ENCODE results near the gene BTG1. TPM values are rescaled to one million over a fixed set of nuclear protein-coding genes. Genes with fewer than 3 reads are reported as not detected.

BTG1 gene
- total and polyA plus RNA-seq, 2 of the 8 experiments (the other 6 are each of a cell fraction or from before 2014, with no cell fraction given), result 17.1 to 32.7 TPM

GRCh38 chr12:92186038-92186470 lies 40.4 kb upstream of the BTG1 start:
- Histone ChIP-seq H3K18ac (ENCODE audit: extremely low read depth, low read length) (no peak overlapping the region), H2BK5ac (ENCODE audit: low read depth, low read length) (no peak overlapping the region), H2BK20ac (ENCODE audit: low read length) (no peak overlapping the region), H3K79me1 (ENCODE audit: low read depth, low read length) (no peaks in the 10 kb centered on the region), H3K79me2 (ENCODE audit: control insufficient read depth in 1 of 2, insufficient read depth in 2 of 2, low read length in 2 of 2) (no peaks in the 10 kb centered on the region), H3K27me3 (replicated peaks in 1 of 4; ENCODE audit: control insufficient read depth in 3 of 4, extremely low read depth in 1 of 4, insufficient read depth in 3 of 4, low read length in 3 of 4) (no peaks in the 10 kb centered on the region), H3K4ac (replicated peaks; ENCODE audit: insufficient read length, low read depth, low read length) (no peak overlapping the region), H3K23ac (ENCODE audit: insufficient read length) (no peak overlapping the region), H2AK5ac (ENCODE audit: low read depth, low read length) (no peak overlapping the region), H2BK12ac (ENCODE audit: low read depth, low read length) (no peak overlapping the region), H3K56ac (replicated peaks; ENCODE audit: insufficient read length, low read depth, low read length) (no peak overlapping the region), H4K5ac (ENCODE audit: insufficient read length, low read depth, low read length) (no peak overlapping the region), H3K4me1 (replicated peaks in 1 of 4; ENCODE audit: control insufficient read depth in 3 of 4, insufficient read depth in 4 of 4, low read length in 3 of 4) (no peaks in the 10 kb centered on the region), H3K23me2 (ENCODE audit: low read depth, low read length) (no peaks in the 10 kb centered on the region), H3K14ac (ENCODE audit: insufficient read length) (no peak overlapping the region), H4K91ac (replicated peaks; ENCODE audit: insufficient read length, low read length) (no peak overlapping the region), H4K8ac (ENCODE audit: extremely low read depth, insufficient read depth, low read length) (no peak overlapping the region), H3K9ac (replicated peaks in 1 of 4; ENCODE audit: extremely low read depth in 1 of 4, low read depth in 3 of 4, low read length in 3 of 4) (no peak overlapping the region), H3K4me2 (ENCODE audit: insufficient read depth in 1 of 2, low read depth in 2 of 2, low read length in 2 of 2) (no peak overlapping the region), H3K4me3 (ENCODE audit: extremely low read depth in 1 of 4, insufficient read depth in 2 of 4, low read depth in 3 of 4, low read length in 4 of 4) (no peak overlapping the region), H2AFZ (ENCODE audit: low read length) (no peak overlapping the region), H2BK120ac (replicated peaks; ENCODE audit: low read depth, low read length) (no peak overlapping the region), H3K27ac (ENCODE audit: low read depth, low read length) (no peak overlapping the region), H3K9me3 (ENCODE audit: insufficient read depth in 2 of 2, low read depth in 1 of 2, low read length in 1 of 2) (no peaks in the 10 kb centered on the region), H4K20me1 (replicated peaks in 1 of 2; ENCODE audit: control insufficient read depth in 1 of 2, insufficient read depth in 2 of 2, low read length in 2 of 2) (no peaks in the 10 kb centered on the region), H2BK15ac (ENCODE audit: low read length) (no peak overlapping the region), H3K36me3 (ENCODE audit: control insufficient read depth in 2 of 4, insufficient read depth in 4 of 4, low read length in 3 of 4) (no peaks in the 10 kb centered on the region)
- DNase-seq (ENCODE audit: low read depth in 1 of 2, low spot score in 2 of 2), result no peak
- POLR2A ChIA-PET (ENCODE audit: partially characterized antibody), result no interaction called here
- FAIRE-seq, result no peak
- WGBS, 2 experiments (ENCODE audit: extremely low coverage in 1 of 2, insufficient coverage in 1 of 2, insufficient read length in 1 of 2, insufficient replicate concordance in 2 of 2, low coverage in 1 of 2, low lambda C conversion rate in 2 of 2, missing lambda C conversion rate in 1 of 2), result 94% methylated on average over 2 of the region's 2 CpGs; no CpG with 5 or more reads in 1 of the 2 experiments
- CTCF ChIA-PET (ENCODE audit: partially characterized antibody), result no interaction called here
- no peak for TF ChIP-seq RBBP5 (IDR thresholded peaks at IDR 0.05; ENCODE audit: borderline replicate concordance, low read depth, low read length)
- TF ChIP-seq CREB1 (IDR thresholded peaks at IDR 0.05), result no peak
- no peak for TF ChIP-seq ZNF274 (IDR thresholded peaks at IDR 0.05; ENCODE audit: borderline replicate concordance, extremely low read depth, low read length)
- no peak for TF ChIP-seq BACH1 (IDR thresholded peaks at IDR 0.05; ENCODE audit: low read length)
- no peak for TF ChIP-seq EGR1 (IDR thresholded peaks at IDR 0.05; ENCODE audit: borderline replicate concordance, low read depth, low read length)
- no peak for TF ChIP-seq SIRT6 (IDR thresholded peaks at IDR 0.05; ENCODE audit: low read length)
- no peak for TF ChIP-seq CBX5 (IDR thresholded peaks at IDR 0.05; ENCODE audit: low read depth, low read length)
- no peak for TF ChIP-seq CHD2 (IDR thresholded peaks at IDR 0.05; ENCODE audit: low read length)
- no peak for TF ChIP-seq TAF1 (IDR thresholded peaks at IDR 0.05; ENCODE audit: low read depth, low read length)
- TF ChIP-seq EP300 (IDR thresholded peaks at IDR 0.05; ENCODE audit: borderline replicate concordance in 1 of 2, low read depth in 2 of 2, low read length in 2 of 2), result no peak
- no peak for TF ChIP-seq SIX5 (IDR thresholded peaks at IDR 0.05; ENCODE audit: low read depth, low read length)
- no peak for TF ChIP-seq SRF (IDR thresholded peaks at IDR 0.05; ENCODE audit: low read depth, low read length)
- no peak for TF ChIP-seq SAP30 (IDR thresholded peaks at IDR 0.05; ENCODE audit: insufficient read depth, insufficient replicate concordance, low read length)
- TF ChIP-seq RFX5 (IDR thresholded peaks at IDR 0.05; ENCODE audit: borderline replicate concordance, low read depth, low read length), result no peak
- TF ChIP-seq BRCA1 (IDR thresholded peaks at IDR 0.05; ENCODE audit: low read depth, low read length), result no peak
- TF ChIP-seq KDM4A (IDR thresholded peaks at IDR 0.05; ENCODE audit: low read depth, low read length, severe bottlenecking), result no peak
- no peak for TF ChIP-seq TBP (IDR thresholded peaks at IDR 0.05; ENCODE audit: low read depth, low read length)
